Measurements from ENCODE around the gene KLF2.

Gene KLF2

DNA sequence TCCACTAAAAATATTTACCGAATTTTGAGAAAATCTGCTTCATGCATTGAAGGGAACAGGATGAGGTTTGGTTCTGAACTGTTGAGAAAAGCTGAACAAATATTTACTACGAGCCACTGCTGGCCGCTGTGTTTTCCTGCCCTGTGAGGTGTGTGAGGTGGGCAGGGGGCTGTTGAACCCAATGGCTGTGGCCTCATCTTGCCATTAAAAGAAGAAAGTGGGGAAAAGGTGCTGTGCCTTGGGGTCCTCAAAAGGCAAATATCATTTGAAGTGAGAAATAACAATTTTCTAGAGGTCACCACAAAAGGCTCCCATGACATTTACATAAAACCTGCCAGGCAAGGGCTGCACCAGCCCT lies 44.7 kb downstream of the KLF2 start:
- no peak overlapping the region for H3K4me3 ChIP-seq (ENCODE audit: low read length)
- DNase-seq, result no peak
- H3K4me2 ChIP-seq (ENCODE audit: low read depth, low read length), result no peak overlapping the region
- H3K27ac ChIP-seq (ENCODE audit: low read length), result no peak overlapping the region
- peaks cover 83% of the 10 kb centered on the region for H3K4me1 ChIP-seq (ENCODE audit: low read length)
- H3K9ac ChIP-seq (ENCODE audit: low read length), result no peak overlapping the region
- no peaks in the 10 kb centered on the region for H4K20me1 ChIP-seq (ENCODE audit: insufficient read depth, low read length)
- H3K9me2 ChIP-seq (replicated peaks; ENCODE audit: insufficient read depth, low read length), result no peaks in the 10 kb centered on the region
- no peaks in the 10 kb centered on the region for H3K27me3 ChIP-seq (replicated peaks; ENCODE audit: insufficient read depth, low read length)
- no peaks in the 10 kb centered on the region for H3K9me3 ChIP-seq (replicated peaks; ENCODE audit: insufficient read depth, low read length)
- H2AFZ ChIP-seq (ENCODE audit: low read length), result no peak overlapping the region
- no peak for TF ChIP-seq CTCF (IDR thresholded peaks at IDR 0.05; ENCODE audit: low read length)
- no peak for TF ChIP-seq EZH2 (optimal IDR thresholded peaks at IDR 0.05; ENCODE audit: low read depth, low read length)
- no peak for TF ChIP-seq EZH2phosphoT487 (IDR thresholded peaks at IDR 0.05; ENCODE audit: low read length)
- H3F3A ChIP-seq (ENCODE audit: insufficient read depth, low read length), result peaks cover 53% of the 10 kb centered on the region
- no peaks in the 10 kb centered on the region for H3K36me3 ChIP-seq (replicated peaks; ENCODE audit: insufficient read depth, low read length)
- H3K79me2 ChIP-seq (ENCODE audit: low read length), result peaks cover 13% of the 10 kb centered on the region

DNA sequence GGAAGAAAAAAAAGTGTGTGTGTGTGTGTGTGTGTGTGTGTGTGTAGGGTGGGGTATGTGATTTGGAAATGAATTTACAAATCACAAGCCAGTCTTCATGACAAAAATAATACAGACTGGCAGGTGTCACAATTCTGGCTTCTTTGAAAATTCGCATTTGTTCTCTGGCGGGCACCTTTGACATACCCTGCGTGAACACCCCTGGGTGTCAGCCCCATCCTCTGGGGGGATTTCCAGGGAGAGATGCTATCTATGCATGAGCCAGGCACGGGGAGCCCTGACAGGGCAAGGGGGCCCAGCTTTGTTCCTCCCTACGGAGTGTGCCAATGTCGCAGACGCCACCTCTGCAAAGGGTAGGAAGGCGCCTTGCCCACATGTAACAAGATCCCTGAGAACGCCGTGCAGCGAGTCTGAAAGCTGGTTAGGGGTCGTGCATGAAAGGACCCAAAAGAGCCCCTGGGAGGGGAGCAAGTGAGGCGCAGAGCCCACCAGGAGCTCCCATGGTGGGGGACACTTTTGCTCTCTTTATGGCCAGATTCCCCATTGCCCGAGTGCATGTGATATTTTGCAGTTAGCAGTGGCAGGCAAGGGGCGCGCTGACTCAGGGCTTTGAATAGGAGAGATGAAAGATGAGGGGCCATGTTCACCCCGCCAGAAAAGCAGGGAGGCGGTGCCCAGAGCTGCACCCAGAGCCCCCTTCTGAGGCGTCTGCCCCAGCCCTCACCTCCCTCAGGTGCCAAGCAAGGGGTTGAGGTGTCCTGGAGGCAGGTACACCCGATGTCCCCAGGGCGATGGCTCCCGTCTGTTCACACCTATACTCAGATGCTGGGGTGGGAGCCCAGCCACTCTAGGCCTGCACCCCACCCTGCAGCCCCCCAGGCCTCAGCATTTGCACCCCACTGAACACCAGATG lies 45.3 kb downstream of the KLF2 start:
- H3K4me3 ChIP-seq (ENCODE audit: low read length), result no peak overlapping the region
- no peaks in the 10 kb centered on the region for H3K9me2 ChIP-seq (replicated peaks; ENCODE audit: insufficient read depth, low read length)
- no peak overlapping the region for H3K4me2 ChIP-seq (ENCODE audit: low read depth, low read length)
- H3K36me3 ChIP-seq (replicated peaks; ENCODE audit: insufficient read depth, low read length), result no peaks in the 10 kb centered on the region
- H4K20me1 ChIP-seq (ENCODE audit: insufficient read depth, low read length), result no peaks in the 10 kb centered on the region
- peaks cover 13% of the 10 kb centered on the region for H3K79me2 ChIP-seq (ENCODE audit: low read length)
- no peaks in the 10 kb centered on the region for H3K27me3 ChIP-seq (replicated peaks; ENCODE audit: insufficient read depth, low read length)
- no peaks in the 10 kb centered on the region for H3K9me3 ChIP-seq (replicated peaks; ENCODE audit: insufficient read depth, low read length)
- DNase-seq, result no peak
- H3K9ac ChIP-seq (ENCODE audit: low read length), result no peak overlapping the region
- TF ChIP-seq EZH2 (optimal IDR thresholded peaks at IDR 0.05; ENCODE audit: low read depth, low read length) (no peak), CTCF (IDR thresholded peaks at IDR 0.05; ENCODE audit: low read length) (no peak), EZH2phosphoT487 (IDR thresholded peaks at IDR 0.05; ENCODE audit: low read length) (no peak)
- H2AFZ ChIP-seq (ENCODE audit: low read length), result no peak overlapping the region
- peaks cover 53% of the 10 kb centered on the region for H3F3A ChIP-seq (ENCODE audit: insufficient read depth, low read length)
- peak overlapping the region; percentile 93; the same call in 1 of the 2 replicates for H3K27ac ChIP-seq (ENCODE audit: low read length)
- peaks cover 81% of the 10 kb centered on the region for H3K4me1 ChIP-seq (ENCODE audit: low read length)

DNA sequence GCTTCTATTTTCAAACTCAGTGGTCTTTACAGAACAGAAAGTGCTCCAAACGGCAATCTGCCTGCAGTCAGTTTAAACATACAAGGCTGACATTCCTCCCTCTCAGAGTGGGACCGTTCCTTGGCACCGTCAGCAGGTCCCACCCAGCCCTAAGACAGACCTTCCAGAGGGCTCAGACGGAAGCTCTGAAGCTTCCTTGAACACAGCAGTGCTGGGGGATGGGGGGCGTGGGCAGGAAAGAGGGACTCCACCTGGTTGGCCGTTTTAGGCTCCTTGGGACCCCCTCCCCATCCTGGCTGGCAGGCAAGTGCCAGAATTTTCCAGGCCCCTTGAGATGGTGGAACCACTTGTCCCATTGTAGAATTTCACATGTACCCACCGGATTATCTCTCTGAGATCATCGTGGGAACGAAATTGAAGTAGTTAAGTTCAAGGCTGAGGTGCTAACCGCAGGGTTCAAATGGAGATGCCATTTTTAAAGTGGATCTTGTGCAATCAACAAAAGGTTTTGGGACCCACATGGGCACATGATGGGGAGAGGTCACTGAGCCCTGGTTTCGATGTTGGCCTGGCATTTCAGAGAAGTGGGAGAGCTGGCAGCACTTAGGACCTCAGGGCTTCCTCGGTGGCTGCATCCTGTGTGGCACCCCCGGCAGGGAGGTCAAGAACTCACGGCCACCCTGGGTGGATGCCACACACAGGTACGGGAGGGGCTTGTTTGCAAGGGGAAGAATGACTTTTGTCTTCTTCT lies 46.2 kb downstream of the KLF2 start:
- Histone ChIP-seq H3K9me2 (replicated peaks; ENCODE audit: insufficient read depth, low read length) (no peaks in the 10 kb centered on the region), H3K4me3 (ENCODE audit: low read length) (peak overlapping the region; percentile 29), H3K27ac (ENCODE audit: low read length) (peak overlapping the region; percentile 93), H3K27me3 (replicated peaks; ENCODE audit: insufficient read depth, low read length) (no peaks in the 10 kb centered on the region), H3K79me2 (ENCODE audit: low read length) (peaks cover 9% of the 10 kb centered on the region), H4K20me1 (ENCODE audit: insufficient read depth, low read length) (no peaks in the 10 kb centered on the region), H3K9ac (ENCODE audit: low read length) (peak overlapping the region; percentile 65), H3K36me3 (replicated peaks; ENCODE audit: insufficient read depth, low read length) (no peaks in the 10 kb centered on the region), H3K9me3 (replicated peaks; ENCODE audit: insufficient read depth, low read length) (no peaks in the 10 kb centered on the region), H2AFZ (ENCODE audit: low read length) (no peak overlapping the region), H3K4me1 (ENCODE audit: low read length) (peaks cover 72% of the 10 kb centered on the region), H3F3A (ENCODE audit: insufficient read depth, low read length) (peaks cover 50% of the 10 kb centered on the region), H3K4me2 (ENCODE audit: low read depth, low read length) (peak overlapping the region; percentile 88)
- DNase-seq, result no peak
- TF ChIP-seq EZH2phosphoT487 (IDR thresholded peaks at IDR 0.05; ENCODE audit: low read length), result no peak
- no peak for TF ChIP-seq CTCF (IDR thresholded peaks at IDR 0.05; ENCODE audit: low read length)
- no peak for TF ChIP-seq EZH2 (optimal IDR thresholded peaks at IDR 0.05; ENCODE audit: low read depth, low read length)
